GM23338 (cell line): ENCODE measurements around the gene FAM3D. TPM values are rescaled to one million over a fixed set of nuclear protein-coding genes. Genes with fewer than 3 reads are reported as not detected.

Experiments used
- ATAC-seq: fragments of 200-7000 bp; cut with Tn5 transposase; 3 replicates; pipeline ENCODE4 v1.9.1; 2020
- DNase-seq: peaks from one replicate; pipeline ENCODE4 v3.0.0-alpha.2; 2015; ENCODE audit warnings: low spot score
- H2AFZ ChIP-seq: fragments of 200-600 bp; sonication (generic); 2 replicates; pipeline ENCODE4 v1.8.0; 2016; ENCODE audit warnings: antibody characterized with exemption, mild to moderate bottlenecking, moderate library complexity
- H3F3A ChIP-seq: fragments of 200-600 bp; sonication (generic); replicated peaks from 2 replicates; pipeline ENCODE4 v1.8.0; 2017; ENCODE audit warnings: antibody characterized with exemption, mixed run types, low read depth
- H3K27ac ChIP-seq: fragments of 200-600 bp; sonication (generic); 2 replicates; pipeline ENCODE4 v1.6.1; 2016; ENCODE audit warnings: low read depth
- H3K27me3 ChIP-seq: fragments of 200-600 bp; sonication (generic); 2 replicates; pipeline ENCODE4 v1.8.0; 2016; ENCODE audit warnings: mild to moderate bottlenecking, mixed run types, moderate library complexity; ENCODE audit not compliant: insufficient read depth
- H3K36me3 ChIP-seq: fragments of 200-600 bp; sonication (generic); 2 replicates; pipeline ENCODE4 v1.8.0; 2016; ENCODE audit warnings: mild to moderate bottlenecking; ENCODE audit not compliant: insufficient read depth
- H3K4me1 ChIP-seq: fragments of 200-600 bp; sonication (generic); 2 replicates; pipeline ENCODE4 v1.8.0; 2016; ENCODE audit warnings: mild to moderate bottlenecking, moderate library complexity; ENCODE audit not compliant: insufficient read depth
- H3K4me2 ChIP-seq: fragments of 200-600 bp; sonication (generic); 2 replicates; pipeline ENCODE4 v1.7.1; 2017; ENCODE audit warnings: mixed run types
- H3K4me3 ChIP-seq: fragments of 200-600 bp; sonication (generic); 2 replicates; pipeline ENCODE4 v1.6.1; 2016; ENCODE audit warnings: mixed run types
- H3K79me2 ChIP-seq: fragments of 200-600 bp; sonication (generic); replicated peaks from 2 replicates; pipeline ENCODE4 v1.8.0; 2017; ENCODE audit warnings: mild to moderate bottlenecking; ENCODE audit not compliant: insufficient read depth
- H3K9me2 ChIP-seq: fragments of 200-600 bp; sonication (generic); 2 replicates; pipeline ENCODE4 v1.8.0; 2017; ENCODE audit not compliant: insufficient read depth
- H4K20me1 ChIP-seq: fragments of 200-600 bp; sonication (generic); replicated peaks from 2 replicates; pipeline ENCODE4 v1.8.0; 2017; ENCODE audit warnings: mild to moderate bottlenecking; ENCODE audit not compliant: insufficient read depth
- H3K27ac Mint-ChIP-seq: 2 replicates; pipeline ENCODE4 v1.8.0; 2020; ENCODE audit warnings: inconsistent platforms, mild to moderate bottlenecking, moderate library complexity, mixed read lengths
- H3K27me3 Mint-ChIP-seq: 3 replicates; pipeline ENCODE4 v1.8.0; 2022; ENCODE audit warnings: low read depth, mild to moderate bottlenecking, moderate library complexity, mixed read lengths, inconsistent platforms; ENCODE audit not compliant: insufficient read depth, poor library complexity
- H3K36me3 Mint-ChIP-seq: 3 replicates; pipeline ENCODE4 v1.8.0; 2021; ENCODE audit warnings: low read depth, mild to moderate bottlenecking, inconsistent platforms, moderate library complexity, mixed read lengths
- H3K4me1 Mint-ChIP-seq: 3 replicates; pipeline ENCODE4 v1.8.0; 2020; ENCODE audit warnings: mild to moderate bottlenecking, inconsistent platforms, mixed read lengths
- H3K4me3 Mint-ChIP-seq: 3 replicates; pipeline ENCODE4 v1.8.0; 2021; ENCODE audit warnings: moderate library complexity, mild to moderate bottlenecking, inconsistent platforms, mixed read lengths
- H3K9me3 Mint-ChIP-seq: 3 replicates; pipeline ENCODE4 v1.8.0; 2020; ENCODE audit warnings: moderate library complexity, mild to moderate bottlenecking, inconsistent platforms, mixed read lengths
- CREB1 ChIP-seq: fragments of 250-450 bp; sonication (Bioruptor Pico); IDR thresholded peaks from 2 replicates; pipeline ENCODE4 v1.5.0; 2020; ENCODE audit warnings: low read depth, mild to moderate bottlenecking, moderate library complexity
- ETS1 ChIP-seq: IDR thresholded peaks from 2 replicates; pipeline ENCODE4 v1.6.1; 2016; ENCODE audit warnings: antibody characterized with exemption
- EZH2 ChIP-seq: fragments of 200-600 bp; sonication (generic); IDR thresholded peaks from one replicate; pipeline ENCODE4 v1.8.0; 2017; ENCODE audit warnings: antibody characterized with exemption, mild to moderate bottlenecking, low read depth; ENCODE audit not compliant: unreplicated experiment
- NANOG ChIP-seq: IDR thresholded peaks from 2 replicates; pipeline ENCODE4 v1.6.1; 2016; ENCODE audit warnings: antibody characterized with exemption, borderline replicate concordance
- REST ChIP-seq: IDR thresholded peaks from one replicate; pipeline ENCODE4 v1.6.1; 2018; ENCODE audit warnings: antibody characterized with exemption; ENCODE audit not compliant: unreplicated experiment
- STAT1 ChIP-seq: IDR thresholded peaks from one replicate; pipeline ENCODE4 v1.6.1; 2016; ENCODE audit warnings: antibody characterized with exemption; ENCODE audit not compliant: unreplicated experiment
- ZNF114 ChIP-seq: fragments of 250-450 bp; sonication (Bioruptor Pico); IDR thresholded peaks from 2 replicates; pipeline ENCODE4 v1.5.0; 2020; ENCODE audit warnings: mild to moderate bottlenecking, moderate library complexity
- ZNF331 ChIP-seq: fragments of 250-450 bp; sonication (Bioruptor Pico); IDR thresholded peaks from 2 replicates; pipeline ENCODE4 v1.5.0; 2020; ENCODE audit warnings: low read depth, mild to moderate bottlenecking, moderate library complexity
- polyA plus RNA-seq: library from polyadenylated mRNA; unstranded; fragments of >200 nt; fragmentation: Nextera tagmentation; extraction: Ambion mirVana; gene quantifications from 2 replicates; pipeline ENCODE4 v1.2.1, GENCODE V29; 2016
- total RNA-seq: library from RNA; depleted of rRNA; stranded (reverse); fragments of >200 nt; shearing (Covaris generic); gene quantifications from 2 replicates; pipeline ENCODE4 v1.2.3, GENCODE V29; 2014
- TF ChIP-seq, protein P1 (sequence below), 2 experiments: fragments of 200-600 bp in 1 of 2; sonication (generic) in 1 of 2; conservative IDR thresholded peaks; 2 replicates each; pipeline versions ENCODE4 v1.5.1 to v1.6.1; 2016 to 2017; ENCODE audit warnings: antibody characterized with exemption in 2 of 2, low read depth in 2 of 2, mild to moderate bottlenecking in 2 of 2, moderate library complexity in 1 of 2

The FAM3D gene
- total and polyA plus RNA-seq, 2 experiments from 2014 or later: 0.26 TPM; not detected in 1

GRCh38 chr3:58642846-58643245, 23.7 kb downstream of the FAM3D start:
- no peaks in the 10 kb centered on the region for H3K4me1 ChIP-seq
- H3K9me2 ChIP-seq: 0 out of 2 replicates have a peak, but pooled peaks cover 4% of the 10 kb centered on the region

DNA sequence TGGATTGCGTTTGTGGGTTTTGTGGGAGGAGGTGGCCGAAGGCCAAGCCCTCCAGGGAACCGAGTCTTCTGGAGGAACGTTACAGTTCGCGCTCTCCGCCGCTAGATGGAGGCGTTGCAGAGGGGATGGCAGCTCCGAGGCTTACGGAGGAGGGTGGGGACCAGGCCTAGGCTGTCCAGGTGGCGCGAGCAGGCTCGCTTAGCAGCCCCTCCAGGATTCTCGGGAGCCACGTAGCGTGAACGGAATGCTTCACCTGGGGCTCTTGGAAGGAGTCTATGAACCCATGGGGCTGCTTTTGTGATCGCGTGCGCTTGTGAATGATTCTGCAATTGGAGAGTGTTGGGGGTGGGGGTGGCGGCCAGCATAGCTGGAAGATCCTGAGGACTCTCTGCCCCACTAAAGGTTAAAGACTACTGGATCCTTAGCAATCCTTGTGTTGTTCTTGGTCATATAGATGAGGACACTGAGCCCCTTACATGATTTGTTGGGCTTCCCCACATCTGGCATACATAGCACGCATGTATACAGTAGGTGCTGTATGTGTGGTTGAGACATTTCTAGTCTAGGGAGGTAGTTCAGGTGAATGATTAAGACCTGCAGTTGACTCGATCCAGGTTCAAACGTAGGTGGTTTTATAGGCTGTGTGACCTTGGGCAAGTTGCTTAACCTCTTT, 25.7 kb downstream of the FAM3D start:
- H3K4me1 Mint-ChIP-seq: peaks cover 12% of the 10 kb centered on the region; the same call in 2 of the 3 replicates
- Histone ChIP-seq H3K36me3 (no peaks in the 10 kb centered on the region), H3K4me2 (peak overlapping the region; percentile 44; the same call in 1 of the 2 replicates), H3K79me2 (no peaks in the 10 kb centered on the region), H3K4me1 (no peaks in the 10 kb centered on the region), H3K4me3 (0 out of 2 replicates have a peak overlapping the region, but pooled peaks have one; percentile 8), H3K27me3 (peaks cover 35% of the 10 kb centered on the region), H3K9me2 (0 out of 2 replicates have a peak, but pooled peaks cover 4% of the 10 kb centered on the region), H2AFZ (peak overlapping the region; percentile 12), H4K20me1 (no peaks in the 10 kb centered on the region), H3F3A (no peaks in the 10 kb centered on the region), H3K27ac (no peak overlapping the region)
- no peak for TF ChIP-seq EZH2
- TF ChIP-seq, protein P1, sequence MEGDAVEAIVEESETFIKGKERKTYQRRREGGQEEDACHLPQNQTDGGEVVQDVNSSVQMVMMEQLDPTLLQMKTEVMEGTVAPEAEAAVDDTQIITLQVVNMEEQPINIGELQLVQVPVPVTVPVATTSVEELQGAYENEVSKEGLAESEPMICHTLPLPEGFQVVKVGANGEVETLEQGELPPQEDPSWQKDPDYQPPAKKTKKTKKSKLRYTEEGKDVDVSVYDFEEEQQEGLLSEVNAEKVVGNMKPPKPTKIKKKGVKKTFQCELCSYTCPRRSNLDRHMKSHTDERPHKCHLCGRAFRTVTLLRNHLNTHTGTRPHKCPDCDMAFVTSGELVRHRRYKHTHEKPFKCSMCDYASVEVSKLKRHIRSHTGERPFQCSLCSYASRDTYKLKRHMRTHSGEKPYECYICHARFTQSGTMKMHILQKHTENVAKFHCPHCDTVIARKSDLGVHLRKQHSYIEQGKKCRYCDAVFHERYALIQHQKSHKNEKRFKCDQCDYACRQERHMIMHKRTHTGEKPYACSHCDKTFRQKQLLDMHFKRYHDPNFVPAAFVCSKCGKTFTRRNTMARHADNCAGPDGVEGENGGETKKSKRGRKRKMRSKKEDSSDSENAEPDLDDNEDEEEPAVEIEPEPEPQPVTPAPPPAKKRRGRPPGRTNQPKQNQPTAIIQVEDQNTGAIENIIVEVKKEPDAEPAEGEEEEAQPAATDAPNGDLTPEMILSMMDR (conservative IDR thresholded peaks at IDR 0.05; ENCODE audit: low read depth in 2 of 2): peak; percentile 85 to 99
- DNase-seq (peak; percentile 95), ATAC-seq (peak; percentile 95)
- peaks cover 52% of the 10 kb centered on the region for H3K27me3 Mint-ChIP-seq
- H3K36me3 Mint-ChIP-seq: no peaks in the 10 kb centered on the region
- H3K27ac Mint-ChIP-seq: no peak overlapping the region; the same call in 1 of the 2 replicates
- H3K4me3 Mint-ChIP-seq: peak overlapping the region; percentile 42; the same call in 2 of the 3 replicates
- H3K9me3 Mint-ChIP-seq: peaks cover 3% of the 10 kb centered on the region; the same call in 2 of the 3 replicates

More at GRCh38 chr3:58642846-58643245, 23.7 kb downstream of the FAM3D start:
- Histone ChIP-seq H3K27me3 (peaks cover 18% of the 10 kb centered on the region), H3K4me2 (no peak overlapping the region), H3K27ac (no peak overlapping the region), H3K79me2 (no peaks in the 10 kb centered on the region), H3F3A (no peaks in the 10 kb centered on the region), H3K4me3 (no peak overlapping the region), H4K20me1 (no peaks in the 10 kb centered on the region), H3K36me3 (no peaks in the 10 kb centered on the region), H2AFZ (no peak overlapping the region)
- ATAC-seq: no peak
- Mint-ChIP-seq H3K4me1 (peaks cover 3% of the 10 kb centered on the region; the same call in 1 of the 3 replicates), H3K36me3 (no peaks in the 10 kb centered on the region), H3K27me3 (peaks cover 33% of the 10 kb centered on the region), H3K27ac (no peak overlapping the region), H3K9me3 (peaks cover 3% of the 10 kb centered on the region; the same call in 2 of the 3 replicates), H3K4me3 (no peak overlapping the region)
- DNase-seq: no peak
- TF ChIP-seq ZNF114 (CRISPR knock-in tag): no peak

GRCh38 chr3:58639842-58640241, 26.7 kb downstream of the FAM3D start:
- no peak overlapping the region for H2AFZ ChIP-seq
- no peak overlapping the region for H3K27ac ChIP-seq
- Mint-ChIP-seq H3K27ac (no peak overlapping the region), H3K36me3 (no peaks in the 10 kb centered on the region), H3K4me3 (no peak overlapping the region), H3K27me3 (peaks cover 59% of the 10 kb centered on the region), H3K4me1 (peaks cover 12% of the 10 kb centered on the region; the same call in 2 of the 3 replicates), H3K9me3 (peaks cover 3% of the 10 kb centered on the region; the same call in 2 of the 3 replicates)
- H3F3A ChIP-seq: no peaks in the 10 kb centered on the region
- 0 out of 2 replicates have a peak, but pooled peaks cover 4% of the 10 kb centered on the region for H3K9me2 ChIP-seq
- H3K36me3 ChIP-seq: no peaks in the 10 kb centered on the region
- no peak overlapping the region for H3K4me3 ChIP-seq
- H4K20me1 ChIP-seq: no peaks in the 10 kb centered on the region
- H3K4me2 ChIP-seq: no peak overlapping the region
- H3K4me1 ChIP-seq: no peaks in the 10 kb centered on the region
- DNase-seq (no peak), ATAC-seq (no peak)
- peaks cover 35% of the 10 kb centered on the region for H3K27me3 ChIP-seq
- H3K79me2 ChIP-seq: no peaks in the 10 kb centered on the region
- TF ChIP-seq CREB1 (no peak), ETS1 (no peak), REST (no peak), NANOG (no peak), ZNF331 (no peak), ZNF114 (CRISPR knock-in tag) (no peak), STAT1 (no peak)
- TF ChIP-seq, protein P1 (conservative IDR thresholded peaks at IDR 0.05; ENCODE audit: low read depth in 2 of 2): no peak
